Tibial nerve (tissue), 4 donors: ENCODE measurements around the gene ONECUT1. TPM values are rescaled to one million over a fixed set of nuclear protein-coding genes. Genes with fewer than 3 reads are reported as not detected.

Experiments
- DNase-seq, 2 donors: peaks; one replicate each; pipeline ENCODE4 v3.0.0-alpha.2; 2019; ENCODE audit warnings: low spot score in 2 of 2
- H3K27ac ChIP-seq, 4 donors: fragments of 200-600 bp; sonication (generic) in 3 of 4; one replicate each; pipeline ENCODE4 v1.5.1; 2017 to 2019; ENCODE audit warnings: mild to moderate bottlenecking in 1 of 4
- H3K27me3 ChIP-seq, 2 donors: fragments of 200-600 bp; sonication (generic) in 1 of 2; one replicate each; pipeline versions ENCODE4 v1.5.1 to v1.6.0; 2017 to 2019
- H3K36me3 ChIP-seq, 3 donors: fragments of 200-600 bp; sonication (generic); one replicate each; pipeline ENCODE4 v1.5.1; 2018 to 2019
- H3K4me1 ChIP-seq, 4 donors: fragments of 200-600 bp; sonication (generic) in 3 of 4; one replicate each; pipeline ENCODE4 v1.5.1; 2017 to 2019
- H3K4me3 ChIP-seq, 4 donors: fragments of 200-600 bp; sonication (generic) in 3 of 4; one replicate each; pipeline ENCODE4 v1.5.1; 2017 to 2019; ENCODE audit warnings: mild to moderate bottlenecking in 1 of 4, moderate library complexity in 1 of 4
- H3K9me3 ChIP-seq, 4 donors: fragments of 200-600 bp; sonication (generic) in 3 of 4; one replicate each; pipeline ENCODE4 v1.5.1; 2017 to 2019
- CTCF ChIP-seq, 5 experiments: fragments of 200-600 bp in 3 of 5; fragments of 450-650 bp in 2 of 5; sonication (generic) in 3 of 5; IDR thresholded peaks; one replicate each; pipeline ENCODE4 v1.5.1; 2016 to 2019; ENCODE audit warnings: antibody characterized with exemption in 5 of 5, mild to moderate bottlenecking in 3 of 5, moderate library complexity in 2 of 5
- EP300 ChIP-seq, 2 donors: sonication (generic); formaldehyde crosslinking; IDR thresholded peaks; one replicate each; pipeline ENCODE4 v1.6.1; 2017; ENCODE audit warnings: antibody characterized with exemption in 2 of 2, mild to moderate bottlenecking in 1 of 2
- POLR2A ChIP-seq, 2 donors: fragments of 450-650 bp; IDR thresholded peaks; one replicate each; pipeline ENCODE4 v1.6.1; 2017; ENCODE audit warnings: antibody characterized with exemption in 2 of 2, mild to moderate bottlenecking in 2 of 2, moderate library complexity in 2 of 2
- WGBS, 2 donors: methylation state at CpG; one replicate each; pipeline ENCODE4 v1.1.5; 2018; 5-methylcytosine and 5-hydroxymethylcytosine counted together
- total RNA-seq, 4 donors: library from RNA; depleted of rRNA; stranded (reverse); fragments of >200 nt; gene quantifications; one replicate each; pipeline ENCODE4 v1.1.0, GENCODE V29; 2016

Gene ONECUT1
- total RNA-seq, 4 donors from 2014 or later, result 0.22 to 2.4 TPM; not detected in 2

GRCh38 chr15:52728899-52729298 is 61.2 kb downstream of the ONECUT1 start:
- WGBS, 2 donors, result 48 to 66% methylated on average over 2 of the region's 2 CpGs
- peaks cover 0 to 6% (median 3%) of the 10 kb centered on the region in 4 donors for H3K4me1 ChIP-seq
- TF ChIP-seq POLR2A (IDR thresholded peaks at IDR 0.05), result no peak
- no peak for TF ChIP-seq CTCF (IDR thresholded peaks at IDR 0.05)
- no peak for TF ChIP-seq EP300 (IDR thresholded peaks at IDR 0.05)
- no peaks in the 10 kb centered on the region for H3K9me3 ChIP-seq
- H3K36me3 ChIP-seq, result no peaks in the 10 kb centered on the region
- no peak for DNase-seq
- no peaks in the 10 kb centered on the region for H3K27me3 ChIP-seq
- no peak overlapping the region for H3K27ac ChIP-seq
- H3K4me3 ChIP-seq, result no peak overlapping the region

- TF ChIP-seq EP300 (IDR thresholded peaks at IDR 0.05) (no peak), CTCF (IDR thresholded peaks at IDR 0.05) (no peak), POLR2A (IDR thresholded peaks at IDR 0.05) (no peak)
- no peak for DNase-seq
- 58 to 76% methylated on average over 3 of the region's 3 CpGs for WGBS, 2 donors
- no peaks in the 10 kb centered on the region for H3K9me3 ChIP-seq
- peaks cover 0 to 5% (median 0%) of the 10 kb centered on the region in 4 donors for H3K4me1 ChIP-seq
- H3K27ac ChIP-seq, result no peak overlapping the region
- no peak overlapping the region for H3K4me3 ChIP-seq
- no peaks in the 10 kb centered on the region for H3K27me3 ChIP-seq
- H3K36me3 ChIP-seq, result no peaks in the 10 kb centered on the region
Observed at GRCh38 chr15:52727815-52728214, 62.3 kb downstream of the ONECUT1 start.

GRCh38 chr15:52726195-52726594 is 63.9 kb downstream of the ONECUT1 start:
- WGBS, 2 donors, result 98 to 99% methylated on average over 2 of the region's 2 CpGs
- no peak for DNase-seq
- Histone ChIP-seq H3K27me3 (no peaks in the 10 kb centered on the region), H3K4me3 (no peak overlapping the region), H3K9me3 (no peaks in the 10 kb centered on the region), H3K4me1 (peaks cover 0 to 5% (median 0%) of the 10 kb centered on the region in 4 donors), H3K27ac (no peak overlapping the region), H3K36me3 (no peaks in the 10 kb centered on the region)
- TF ChIP-seq POLR2A (IDR thresholded peaks at IDR 0.05), result no peak
- no peak for TF ChIP-seq EP300 (IDR thresholded peaks at IDR 0.05)
- no peak for TF ChIP-seq CTCF (IDR thresholded peaks at IDR 0.05)

DNA sequence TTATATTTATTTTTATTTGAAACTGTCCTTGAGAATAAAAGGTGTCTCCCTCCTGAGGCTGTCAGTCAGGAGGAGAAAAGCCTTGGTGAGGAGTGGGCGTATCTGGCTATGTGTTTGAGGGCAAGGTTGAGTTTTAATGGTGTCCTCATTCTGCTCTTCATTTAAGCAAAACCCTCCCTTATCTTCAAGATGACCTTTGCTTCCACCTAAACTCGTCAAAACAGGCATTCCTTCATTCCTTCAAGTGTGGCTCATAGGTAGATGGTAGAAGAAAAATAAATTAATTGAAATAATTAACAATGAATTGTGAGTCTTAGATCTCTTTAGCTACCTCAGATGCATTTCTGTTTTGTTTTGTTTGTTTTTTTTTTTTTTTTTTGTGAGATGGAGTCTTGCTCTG is 71.6 kb downstream of the ONECUT1 start:
- H3K4me1 ChIP-seq, result no peaks in the 10 kb centered on the region
- H3K4me3 ChIP-seq, result no peak overlapping the region
- TF ChIP-seq POLR2A (IDR thresholded peaks at IDR 0.05) (no peak), CTCF (IDR thresholded peaks at IDR 0.05) (no peak), EP300 (IDR thresholded peaks at IDR 0.05) (no peak)
- DNase-seq, result no peak
- 79 to 84% methylated on average over 2 of the region's 2 CpGs for WGBS, 2 donors
- H3K9me3 ChIP-seq, result no peaks in the 10 kb centered on the region
- no peaks in the 10 kb centered on the region for H3K27me3 ChIP-seq
- no peak overlapping the region for H3K27ac ChIP-seq
- H3K36me3 ChIP-seq, result no peaks in the 10 kb centered on the region

DNA sequence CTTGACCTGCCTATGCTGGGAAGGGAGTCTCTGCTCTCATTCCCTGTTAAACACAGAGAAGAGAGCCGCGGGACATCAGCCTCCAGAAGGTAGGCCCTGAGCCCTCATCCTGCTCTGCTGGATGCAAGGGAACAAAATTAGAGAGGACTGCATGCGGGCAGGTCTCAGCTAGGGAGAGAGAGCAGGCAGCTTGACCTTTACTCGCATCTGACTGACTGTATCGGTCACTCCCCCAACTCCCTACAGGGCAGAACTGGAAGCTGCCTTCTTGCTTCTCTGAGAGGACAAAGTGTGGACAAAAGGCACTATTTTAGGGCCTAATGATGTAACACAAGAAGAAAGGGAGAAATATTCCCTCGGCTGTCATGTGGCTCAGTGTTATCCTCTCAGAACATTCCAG is 72.2 kb downstream of the ONECUT1 start:
- DNase-seq, result no peak
- Histone ChIP-seq H3K36me3 (no peaks in the 10 kb centered on the region), H3K9me3 (no peaks in the 10 kb centered on the region), H3K27ac (no peak overlapping the region), H3K27me3 (no peaks in the 10 kb centered on the region), H3K4me3 (no peak overlapping the region), H3K4me1 (no peaks in the 10 kb centered on the region)
- TF ChIP-seq CTCF (IDR thresholded peaks at IDR 0.05) (no peak), POLR2A (IDR thresholded peaks at IDR 0.05) (no peak), EP300 (IDR thresholded peaks at IDR 0.05) (no peak)
- 69 to 72% methylated on average over 6 of the region's 6 CpGs for WGBS, 2 donors
